Measurements from ENCODE around the gene ANKRD44.

- TF ChIP-seq CTCF (IDR thresholded peaks at IDR 0.05) = no peak
- no peak for TF ChIP-seq EZH2 (IDR thresholded peaks at IDR 0.05)
Observed at GRCh38 chr2:197238043-197238365, 72.6 kb downstream of the ANKRD44 start.
